Transverse colon (tissue), 3 donors: Measurements from ENCODE around the gene CDK19.

Source experiments
- EP300 ChIP-seq: sonication (generic); formaldehyde crosslinking; IDR thresholded peaks from one replicate; pipeline ENCODE4 v1.6.1; 2017; ENCODE audit warnings: antibody characterized with exemption, low read depth
- TF ChIP-seq, protein P1 (sequence below), 5 experiments: fragments of 200-600 bp in 3 of 5; fragments of 450-650 bp in 2 of 5; sonication (generic) in 3 of 5; IDR thresholded peaks; 1 replicate in 2 of 5; 2 replicates in 3 of 5; pipeline ENCODE4 v1.5.1; 2016 to 2017; ENCODE audit warnings: antibody characterized with exemption in 5 of 5, inconsistent platforms in 3 of 5, mild to moderate bottlenecking in 2 of 5, moderate library complexity in 1 of 5

DNA sequence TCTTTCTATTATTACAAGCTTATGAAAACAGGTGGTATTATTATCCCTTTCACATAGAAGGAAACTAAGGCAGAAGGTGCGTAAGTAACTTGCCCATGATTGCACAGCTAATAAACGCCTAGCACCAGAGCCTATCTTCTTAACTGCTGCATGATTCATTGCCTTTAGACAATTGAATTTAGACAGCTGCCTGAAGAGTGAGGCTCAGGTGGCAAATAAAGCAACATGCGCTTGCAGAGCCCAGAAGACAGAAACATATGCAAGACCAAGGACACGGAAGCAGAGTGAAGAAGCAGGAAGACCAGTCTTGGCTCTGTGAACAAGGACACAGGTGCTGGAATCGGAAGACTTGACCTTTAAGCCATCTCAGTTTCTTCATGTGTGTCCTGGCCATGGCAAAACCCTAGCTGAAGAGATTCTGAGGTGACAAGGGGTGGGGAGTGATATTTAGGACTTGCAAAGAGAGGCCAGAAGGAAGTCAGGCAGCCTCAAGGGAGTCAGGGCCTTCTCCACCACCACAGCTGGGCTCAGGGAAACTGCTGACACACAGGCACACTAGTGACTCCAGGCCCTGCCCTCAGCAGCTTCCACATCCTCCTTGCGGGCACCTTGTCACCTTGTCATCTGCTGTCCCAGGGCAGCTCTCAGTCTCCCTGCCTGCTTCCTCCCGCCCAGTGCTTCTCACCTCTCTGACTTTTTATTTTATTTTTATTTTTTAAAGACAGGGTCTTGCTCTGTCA, 247.1 kb downstream of the CDK19 start:
- TF ChIP-seq EP300 = no peak
- TF ChIP-seq, protein P1, sequence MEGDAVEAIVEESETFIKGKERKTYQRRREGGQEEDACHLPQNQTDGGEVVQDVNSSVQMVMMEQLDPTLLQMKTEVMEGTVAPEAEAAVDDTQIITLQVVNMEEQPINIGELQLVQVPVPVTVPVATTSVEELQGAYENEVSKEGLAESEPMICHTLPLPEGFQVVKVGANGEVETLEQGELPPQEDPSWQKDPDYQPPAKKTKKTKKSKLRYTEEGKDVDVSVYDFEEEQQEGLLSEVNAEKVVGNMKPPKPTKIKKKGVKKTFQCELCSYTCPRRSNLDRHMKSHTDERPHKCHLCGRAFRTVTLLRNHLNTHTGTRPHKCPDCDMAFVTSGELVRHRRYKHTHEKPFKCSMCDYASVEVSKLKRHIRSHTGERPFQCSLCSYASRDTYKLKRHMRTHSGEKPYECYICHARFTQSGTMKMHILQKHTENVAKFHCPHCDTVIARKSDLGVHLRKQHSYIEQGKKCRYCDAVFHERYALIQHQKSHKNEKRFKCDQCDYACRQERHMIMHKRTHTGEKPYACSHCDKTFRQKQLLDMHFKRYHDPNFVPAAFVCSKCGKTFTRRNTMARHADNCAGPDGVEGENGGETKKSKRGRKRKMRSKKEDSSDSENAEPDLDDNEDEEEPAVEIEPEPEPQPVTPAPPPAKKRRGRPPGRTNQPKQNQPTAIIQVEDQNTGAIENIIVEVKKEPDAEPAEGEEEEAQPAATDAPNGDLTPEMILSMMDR (IDR thresholded peaks at IDR 0.05) = no peak
